HepG2 (cell line): ENCODE measurements around the gene QTRT2. TPM values are rescaled to one million over a fixed set of nuclear protein-coding genes. Genes with fewer than 3 reads are reported as not detected.

Experiments
- ATAC-seq: fragments of 200-7000 bp; cut with Tn5 transposase; 3 replicates; pipeline ENCODE4 v1.9.1; 2020; ENCODE audit warnings: mild to moderate bottlenecking, moderate library complexity
- BruUV-seq: library from RNA; stranded (reverse); fragments of 400-500 nt; replicated peaks from 2 replicates; lab custom pipeline; 2021; lab: Mats Ljungman, UMichigan
- CTCF ChIA-PET: fragments of 300-600 bp; formaldehyde crosslinking; extraction: SDS; loops from one replicate; lab custom pipeline; 2021; ENCODE audit warnings: low total read pairs, inconsistent platforms, low intra/inter-chr PET ratio; lab: Yijun Ruan, JAX
- POLR2A ChIA-PET: fragments of 350-600 bp; sonication (Branson Sonifier 250); formaldehyde crosslinking; loops from one replicate; lab custom pipeline; 2020; ENCODE audit warnings: antibody characterized with exemption, inconsistent platforms; lab: Yijun Ruan, JAX
- DNase-seq: peaks from one replicate; pipeline ENCODE4 v3.0.0-alpha.2; 2015; ENCODE audit warnings: low spot score
- FAIRE-seq: peaks from 3 replicates; lab custom pipeline; 2011; peaks lifted over from hg19 to GRCh38; lab: Jason Lieb, UNC
- H2AFZ ChIP-seq: one replicate; pipeline ENCODE4 v1.6.1; 2011; ENCODE audit warnings: low read length, inconsistent platforms
- H3K27ac ChIP-seq: fragments of 300-600 bp; 3 replicates; pipeline ENCODE4 v1.8.0; 2011; ENCODE audit warnings: mixed run types, mild to moderate bottlenecking, mixed read lengths, low read length, inconsistent platforms; ENCODE audit not compliant: insufficient read depth; ENCODE audit errors: extremely low read length
- H3K27me3 ChIP-seq, 2 experiments: fragments of 200-600 bp in 1 of 2; 2 replicates in 1 of 2; 3 replicates in 1 of 2; pipeline versions ENCODE4 v1.6.0 to v1.8.0; 2011; ENCODE audit warnings: low read length in 2 of 2, mild to moderate bottlenecking in 2 of 2, moderate library complexity in 2 of 2, inconsistent platforms in 1 of 2; ENCODE audit not compliant: insufficient read depth in 2 of 2, control insufficient read depth in 1 of 2
- H3K36me3 ChIP-seq, 2 experiments: fragments of 200-600 bp in 1 of 2; replicated peaks in 1 of 2; 2 replicates in 1 of 2; 3 replicates in 1 of 2; pipeline versions ENCODE4 v1.5.1 to v1.8.0; 2011; ENCODE audit warnings: low read length in 2 of 2, inconsistent platforms in 1 of 2; ENCODE audit not compliant: insufficient read depth in 2 of 2, control insufficient read depth in 1 of 2
- H3K4me1 ChIP-seq: 2 replicates; pipeline ENCODE4 v1.5.1; 2012; ENCODE audit warnings: low read length, inconsistent platforms; ENCODE audit not compliant: insufficient read depth
- H3K4me2 ChIP-seq: 2 replicates; pipeline ENCODE4 v1.6.0; 2011; ENCODE audit warnings: low read depth, low read length, inconsistent platforms
- H3K4me3 ChIP-seq, 3 experiments: fragments of 200-600 bp in 1 of 3; sonication (generic), shearing (Covaris generic) in 1 of 3; replicated peaks in 1 of 3; 2 replicates each; pipeline ENCODE4 v1.5.1; 2011 to 2016; ENCODE audit warnings: low read length in 3 of 3, inconsistent platforms in 2 of 3, low read depth in 2 of 3, mild to moderate bottlenecking in 2 of 3, control low read depth in 1 of 3, mixed read lengths in 1 of 3; ENCODE audit not compliant: insufficient read depth in 1 of 3
- H3K79me2 ChIP-seq: one replicate; pipeline ENCODE4 v1.6.1; 2011; ENCODE audit warnings: low read length, inconsistent platforms; ENCODE audit not compliant: insufficient read depth
- H3K9ac ChIP-seq: 2 replicates; pipeline ENCODE4 v1.6.0; 2011; ENCODE audit warnings: mild to moderate bottlenecking, low read depth, low read length, inconsistent platforms; ENCODE audit not compliant: insufficient read depth
- H3K9me3 ChIP-seq: 2 replicates; pipeline ENCODE4 v1.5.1; 2012; ENCODE audit warnings: mild to moderate bottlenecking, low read length
- H4K20me1 ChIP-seq: 2 replicates; pipeline ENCODE4 v1.6.0; 2011; ENCODE audit warnings: inconsistent platforms, mild to moderate bottlenecking, low read length, moderate library complexity; ENCODE audit not compliant: insufficient read depth
- FOXM1 ChIP-seq: sonication (generic); formaldehyde crosslinking; IDR thresholded peaks from 2 replicates; pipeline ENCODE4 v1.5.0; 2020; ENCODE audit warnings: missing genetic modification reagents
- NFYB ChIP-seq: sonication (generic); formaldehyde crosslinking; IDR thresholded peaks from 2 replicates; pipeline ENCODE4 v1.4.0; 2020; ENCODE audit warnings: missing genetic modification reagents
- POLR2AphosphoS2 ChIP-seq: IDR thresholded peaks from 2 replicates; pipeline ENCODE4 v1.6.1; 2011; ENCODE audit warnings: low read depth, low read length, improper control_type of control experiment
- RFX1 ChIP-seq: fragments of 450-650 bp; IDR thresholded peaks from 2 replicates; pipeline ENCODE4 v1.6.1; 2017
- SKI ChIP-seq: fragments of 450-650 bp; IDR thresholded peaks from one replicate; pipeline ENCODE4 v1.6.1; 2018; ENCODE audit warnings: mild to moderate bottlenecking; ENCODE audit not compliant: partially characterized antibody
- STAG1 ChIP-seq: sonication (generic); formaldehyde crosslinking; IDR thresholded peaks from 2 replicates; pipeline ENCODE4 v1.4.0; 2020; ENCODE audit warnings: missing genetic modification reagents
- ZNF10 ChIP-seq: sonication (generic); formaldehyde crosslinking; IDR thresholded peaks from 2 replicates; pipeline ENCODE4 v1.4.0; 2020; ENCODE audit warnings: mild to moderate bottlenecking, low read depth, missing genetic modification reagents, borderline replicate concordance
- ZNF12 ChIP-seq: sonication (generic); formaldehyde crosslinking; IDR thresholded peaks from 2 replicates; pipeline ENCODE4 v1.5.0; 2020; ENCODE audit warnings: missing genetic modification reagents
- ZNF33A ChIP-seq: sonication (generic); formaldehyde crosslinking; IDR thresholded peaks from 2 replicates; pipeline ENCODE4 v1.5.1; 2020; ENCODE audit warnings: missing genetic modification reagents, mild to moderate bottlenecking, moderate library complexity, borderline replicate concordance
- ZNF747 ChIP-seq: sonication (generic); formaldehyde crosslinking; IDR thresholded peaks from 2 replicates; pipeline ENCODE4 v1.8.1; 2023; ENCODE audit warnings: missing genetic modification reagents, mild to moderate bottlenecking, borderline replicate concordance
- WGBS: methylation state at CpG from one replicate; pipeline ENCODE4 v1.1.6; 2017; ENCODE audit warnings: low lambda C conversion rate; 5-methylcytosine and 5-hydroxymethylcytosine counted together
- in situ Hi-C: cut with HindIII; loops from 2 replicates; pipeline ENCODE4 v1.10.0; 2017; ENCODE audit warnings: low pct_unique_long_range_greater_than_20kb; ENCODE audit not compliant: extremely low pct_ligation_motif_present
- intact Hi-C: fragments of 100-400 bp; cut with micrococcal nuclease; formaldehyde crosslinking; loops from one replicate; pipeline ENCODE4 v1.10.0; 2022; ENCODE audit not compliant: unreplicated experiment
- polyA plus RNA-seq, 8 experiments: library from polyadenylated mRNA; depleted of rRNA in 3 of 8; stranded (reverse) in 7 of 8; unstranded in 1 of 8; fragments of >200 nt; fragmentation: Illumina TruSeq in 4 of 8; extraction: Trizol in 4 of 8; gene quantifications; 2 replicates each; pipeline versions ENCODE4 v1.2.1 to v1.2.3, GENCODE V29; 2011 to 2016; ENCODE audit warnings: low read depth in 4 of 8, missing spikeins in 1 of 8, mixed read lengths in 1 of 8; ENCODE audit not compliant: insufficient read depth in 1 of 8
- total RNA-seq, 5 experiments: library from RNA; depleted of rRNA; stranded (reverse); fragments of >200 nt; fragmentation: Illumina TruSeq; extraction: Trizol; gene quantifications; 2 replicates each; pipeline ENCODE4 v1.2.3, GENCODE V29; 2016; ENCODE audit warnings: low read depth in 1 of 5
- TF ChIP-seq, protein P1 (sequence below): sonication (generic); formaldehyde crosslinking; IDR thresholded peaks from 2 replicates; pipeline ENCODE4 v1.5.0; 2020; ENCODE audit warnings: missing genetic modification reagents, mild to moderate bottlenecking, borderline replicate concordance
- TF ChIP-seq, protein P2 (sequence below): sonication (generic); formaldehyde crosslinking; IDR thresholded peaks from 2 replicates; pipeline ENCODE4 v1.4.0; 2020; ENCODE audit warnings: missing genetic modification reagents, borderline replicate concordance

The QTRT2 gene
- total and polyA plus RNA-seq, 2 of the 13 experiments (the other 11 are each of a cell fraction or from before 2014, with no cell fraction given): 7.1 to 33.4 TPM

DNA sequence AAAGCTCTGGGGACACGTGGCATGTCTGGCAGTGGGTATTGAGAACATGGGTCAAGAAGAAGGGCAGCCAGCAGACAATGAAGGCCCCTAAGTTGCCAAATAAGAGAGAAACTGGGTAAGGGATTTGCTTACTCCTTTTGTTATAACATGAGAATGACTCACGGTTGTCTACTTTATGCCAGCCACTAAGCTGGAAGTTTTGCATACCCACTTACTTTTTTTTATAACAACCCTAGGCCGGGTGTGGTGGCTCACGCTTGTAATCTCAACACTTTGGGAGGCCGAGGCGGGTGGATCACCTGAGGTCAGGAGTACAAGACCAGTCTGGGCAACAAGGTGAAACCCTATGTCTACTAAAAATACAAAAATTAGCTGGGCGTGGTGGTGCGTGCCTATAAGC, 72.3 kb downstream of the QTRT2 start:
- H3K4me1 ChIP-seq: no peaks in the 10 kb centered on the region
- TF ChIP-seq ZNF12 (CRISPR knock-in tag) (no peak), ZNF10 (CRISPR knock-in tag) (no peak), SKI (no peak)
- TF ChIP-seq, protein P1, sequence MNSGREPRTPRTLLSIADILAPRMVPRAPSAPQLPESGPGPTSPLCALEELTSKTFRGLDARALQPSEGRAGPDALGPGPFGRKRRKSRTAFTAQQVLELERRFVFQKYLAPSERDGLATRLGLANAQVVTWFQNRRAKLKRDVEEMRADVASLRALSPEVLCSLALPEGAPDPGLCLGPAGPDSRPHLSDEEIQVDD (CRISPR knock-in tag): no peak
- H3K9me3 ChIP-seq: no peaks in the 10 kb centered on the region
- WGBS: 22% methylated on average over 7 of the region's 8 CpGs
- ChIA-PET POLR2A (no interaction called here), CTCF (no interaction called here)
- ATAC-seq (no peak), DNase-seq (no peak), FAIRE-seq (no peak)
- no peaks in the 10 kb centered on the region for H3K36me3 ChIP-seq
- no peak overlapping the region for H3K4me2 ChIP-seq
- no peaks in the 10 kb centered on the region for H4K20me1 ChIP-seq
- no peak overlapping the region for H3K4me3 ChIP-seq
- BruUV-seq: no TSS peak
- no peak overlapping the region for H3K9ac ChIP-seq
- no peak overlapping the region for H2AFZ ChIP-seq
- H3K79me2 ChIP-seq: no peaks in the 10 kb centered on the region
- intact Hi-C loops (no loop called here), in situ Hi-C loops (no loop called here)
- H3K27me3 ChIP-seq: no peaks in the 10 kb centered on the region; a peak in 1 of 5 replicates
- no peak overlapping the region for H3K27ac ChIP-seq

DNA sequence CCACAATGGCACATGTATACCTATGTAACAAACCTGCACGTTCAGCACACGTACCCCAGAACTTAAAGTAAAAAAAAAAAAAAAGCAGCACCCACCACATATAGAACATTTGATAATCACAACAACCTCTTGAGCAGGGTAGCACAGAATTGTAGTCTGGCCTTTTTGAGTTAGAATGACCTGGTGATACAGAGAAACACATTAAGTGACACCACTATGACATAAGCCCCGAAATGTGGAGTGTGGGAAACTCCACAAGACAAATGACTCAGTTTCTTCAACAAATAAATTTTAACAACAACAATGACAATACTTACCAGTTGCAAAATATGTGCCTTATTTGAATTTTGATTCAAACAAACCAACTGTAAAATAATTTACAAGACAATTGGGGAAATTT, 76.0 kb downstream of the QTRT2 start:
- ChIA-PET CTCF (no interaction called here), POLR2A (no interaction called here)
- ATAC-seq (no peak), DNase-seq (no peak), FAIRE-seq (no peak)
- in situ Hi-C loops: no loop called here
- TF ChIP-seq FOXM1 (CRISPR knock-in tag): no peak
- no peak for TF ChIP-seq NFYB
- no peak for TF ChIP-seq POLR2AphosphoS2
- no peak for TF ChIP-seq STAG1
- TF ChIP-seq, protein P2, sequence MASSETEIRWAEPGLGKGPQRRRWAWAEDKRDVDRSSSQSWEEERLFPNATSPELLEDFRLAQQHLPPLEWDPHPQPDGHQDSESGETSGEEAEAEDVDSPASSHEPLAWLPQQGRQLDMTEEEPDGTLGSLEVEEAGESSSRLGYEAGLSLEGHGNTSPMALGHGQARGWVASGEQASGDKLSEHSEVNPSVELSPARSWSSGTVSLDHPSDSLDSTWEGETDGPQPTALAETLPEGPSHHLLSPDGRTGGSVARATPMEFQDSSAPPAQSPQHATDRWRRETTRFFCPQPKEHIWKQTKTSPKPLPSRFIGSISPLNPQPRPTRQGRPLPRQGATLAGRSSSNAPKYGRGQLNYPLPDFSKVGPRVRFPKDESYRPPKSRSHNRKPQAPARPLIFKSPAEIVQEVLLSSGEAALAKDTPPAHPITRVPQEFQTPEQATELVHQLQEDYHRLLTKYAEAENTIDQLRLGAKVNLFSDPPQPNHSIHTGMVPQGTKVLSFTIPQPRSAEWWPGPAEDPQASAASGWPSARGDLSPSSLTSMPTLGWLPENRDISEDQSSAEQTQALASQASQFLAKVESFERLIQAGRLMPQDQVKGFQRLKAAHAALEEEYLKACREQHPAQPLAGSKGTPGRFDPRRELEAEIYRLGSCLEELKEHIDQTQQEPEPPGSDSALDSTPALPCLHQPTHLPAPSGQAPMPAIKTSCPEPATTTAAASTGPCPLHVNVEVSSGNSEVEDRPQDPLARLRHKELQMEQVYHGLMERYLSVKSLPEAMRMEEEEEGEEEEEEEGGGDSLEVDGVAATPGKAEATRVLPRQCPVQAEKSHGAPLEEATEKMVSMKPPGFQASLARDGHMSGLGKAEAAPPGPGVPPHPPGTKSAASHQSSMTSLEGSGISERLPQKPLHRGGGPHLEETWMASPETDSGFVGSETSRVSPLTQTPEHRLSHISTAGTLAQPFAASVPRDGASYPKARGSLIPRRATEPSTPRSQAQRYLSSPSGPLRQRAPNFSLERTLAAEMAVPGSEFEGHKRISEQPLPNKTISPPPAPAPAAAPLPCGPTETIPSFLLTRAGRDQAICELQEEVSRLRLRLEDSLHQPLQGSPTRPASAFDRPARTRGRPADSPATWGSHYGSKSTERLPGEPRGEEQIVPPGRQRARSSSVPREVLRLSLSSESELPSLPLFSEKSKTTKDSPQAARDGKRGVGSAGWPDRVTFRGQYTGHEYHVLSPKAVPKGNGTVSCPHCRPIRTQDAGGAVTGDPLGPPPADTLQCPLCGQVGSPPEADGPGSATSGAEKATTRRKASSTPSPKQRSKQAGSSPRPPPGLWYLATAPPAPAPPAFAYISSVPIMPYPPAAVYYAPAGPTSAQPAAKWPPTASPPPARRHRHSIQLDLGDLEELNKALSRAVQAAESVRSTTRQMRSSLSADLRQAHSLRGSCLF (CRISPR knock-in tag): no peak
- no peak for TF ChIP-seq RFX1
- TF ChIP-seq ZNF33A: no peak
- TF ChIP-seq ZNF747: no peak
- Histone ChIP-seq H4K20me1 (no peaks in the 10 kb centered on the region), H3K9me3 (no peaks in the 10 kb centered on the region), H3K36me3 (no peaks in the 10 kb centered on the region), H3K27ac (no peak overlapping the region), H3K79me2 (no peaks in the 10 kb centered on the region), H3K4me3 (no peak overlapping the region), H2AFZ (no peak overlapping the region), H3K9ac (no peak overlapping the region), H3K27me3 (no peaks in the 10 kb centered on the region), H3K4me2 (no peak overlapping the region), H3K4me1 (no peaks in the 10 kb centered on the region)
- intact Hi-C loops: no loop called here
- no TSS peak for BruUV-seq
- WGBS: 39% methylated on average over 3 of the region's 3 CpGs
